Measurements from ENCODE around the gene CCNY. TPM values are rescaled to one million over a fixed set of nuclear protein-coding genes. Genes with fewer than 3 reads are reported as not detected.

The CCNY gene
- total RNA-seq, 1 experiment from 2014 or later = 62.2 TPM

GRCh38 chr10:35379226-35380137 is 43.2 kb downstream of the CCNY start:
- RAD21 ChIA-PET (ENCODE audit: low non-redundant PET in 1 of 2, low total read pairs in 2 of 2, uncharacterized antibody in 2 of 2, unreplicated experiment in 2 of 2) = no interaction called here
- intact Hi-C loops (cut with micrococcal nuclease) = no loop called here

GRCh38 chr10:35382096-35382495 is 45.8 kb downstream of the CCNY start:
- no peak overlapping the region for H3K4me3 ChIP-seq (replicated peaks in 1 of 2; ENCODE audit: low read depth in 1 of 2, low read length in 2 of 2)
- no peak overlapping the region for H3K27ac ChIP-seq (ENCODE audit: low read depth, low read length)
- ChIA-PET RAD21 (ENCODE audit: low non-redundant PET in 1 of 2, low total read pairs in 2 of 2, uncharacterized antibody in 2 of 2, unreplicated experiment in 2 of 2) (no interaction called here), POLR2A (no interaction called here), CTCF (no interaction called here)
- H3K4me1 ChIP-seq (ENCODE audit: control insufficient read depth in 1 of 2, insufficient read depth in 2 of 2, low read length in 2 of 2) = no peaks in the 10 kb centered on the region
- intact Hi-C loops (cut with micrococcal nuclease) = no loop called here
- no TSS peak for BruUV-seq (replicated peaks)
- H3K4me2 ChIP-seq (ENCODE audit: low read length) = no peak overlapping the region
- H4K20me1 ChIP-seq (ENCODE audit: insufficient read depth) = no peaks in the 10 kb centered on the region; the same call in 1 of the 2 replicates
- no peak overlapping the region for H3K9ac ChIP-seq (ENCODE audit: low read length)
- H3K9me2 ChIP-seq (ENCODE audit: insufficient read depth) = no peaks in the 10 kb centered on the region
- DNase-seq (ENCODE audit: low read depth, low spot score) (no peak), ATAC-seq (no peak)
- no peaks in the 10 kb centered on the region for H3K36me3 ChIP-seq (ENCODE audit: control insufficient read depth in 1 of 2, insufficient read depth in 2 of 2, low read length in 2 of 2)
- H3K27me3 ChIP-seq (ENCODE audit: insufficient read depth, low read length) = no peaks in the 10 kb centered on the region
- H3K9me3 ChIP-seq (ENCODE audit: control insufficient read depth in 1 of 2, insufficient read depth in 1 of 2, low read depth in 1 of 2, low read length in 2 of 2) = no peaks in the 10 kb centered on the region
- peaks cover 88% of the 10 kb centered on the region for H3K79me2 ChIP-seq (ENCODE audit: insufficient read depth, low read length)
- no peak overlapping the region for H2AFZ ChIP-seq (ENCODE audit: low read depth, low read length, poor library complexity, severe bottlenecking)
- TF ChIP-seq ATF3 (IDR thresholded peaks at IDR 0.05) (no peak), CEBPB (IDR thresholded peaks at IDR 0.05; ENCODE audit: low read depth) (no peak), ELF1 (IDR thresholded peaks at IDR 0.05; ENCODE audit: borderline replicate concordance, low read depth) (no peak), RAD21 (IDR thresholded peaks at IDR 0.05; ENCODE audit: low read depth) (no peak), YY1 (IDR thresholded peaks at IDR 0.05; ENCODE audit: extremely low read depth, insufficient replicate concordance, low read depth, low read length) (no peak), SP1 (IDR thresholded peaks at IDR 0.05; ENCODE audit: low read depth) (no peak), REST (IDR thresholded peaks at IDR 0.05; ENCODE audit: low read depth) (no peak), SRF (IDR thresholded peaks at IDR 0.05; ENCODE audit: low read depth) (no peak), CTCF (IDR thresholded peaks at IDR 0.05 in 2 of 3, conservative IDR thresholded peaks at IDR 0.05 in 1 of 3; ENCODE audit: borderline replicate concordance in 1 of 3, insufficient read depth in 1 of 3, low read depth in 2 of 3, low read length in 2 of 3) (no peak), JUND (IDR thresholded peaks at IDR 0.05) (no peak)

More at GRCh38 chr10:35379226-35380137, 43.2 kb downstream of the CCNY start:
- no peak overlapping the region for H3K4me3 ChIP-seq (replicated peaks in 1 of 2; ENCODE audit: low read depth in 1 of 2, low read length in 2 of 2)
- peaks cover 88% of the 10 kb centered on the region for H3K79me2 ChIP-seq (ENCODE audit: insufficient read depth, low read length)
- H3K36me3 ChIP-seq (ENCODE audit: control insufficient read depth in 1 of 2, insufficient read depth in 2 of 2, low read length in 2 of 2) = no peaks in the 10 kb centered on the region
- H3K9ac ChIP-seq (ENCODE audit: low read length) = no peak overlapping the region
- ChIA-PET CTCF (no interaction called here), POLR2A (interaction anchor here (0.5 kb wide), 1 partner anchor 24 kb away, joined by 3 read pairs; no protein-coding TSS in a partner anchor)
- no peaks in the 10 kb centered on the region for H3K9me2 ChIP-seq (ENCODE audit: insufficient read depth)
- H3K27ac ChIP-seq (ENCODE audit: low read depth, low read length) = no peak overlapping the region
- H3K27me3 ChIP-seq (ENCODE audit: insufficient read depth, low read length) = no peaks in the 10 kb centered on the region
- H4K20me1 ChIP-seq (ENCODE audit: insufficient read depth) = peaks cover 4% of the 10 kb centered on the region; the same call in 1 of the 2 replicates
- no peak overlapping the region for H2AFZ ChIP-seq (ENCODE audit: low read depth, low read length, poor library complexity, severe bottlenecking)
- TF ChIP-seq EGR1 (IDR thresholded peaks at IDR 0.05; ENCODE audit: low read depth) (no peak), EZH2phosphoT487 (IDR thresholded peaks at IDR 0.05; ENCODE audit: borderline replicate concordance) (no peak), YY1 (IDR thresholded peaks at IDR 0.05; ENCODE audit: extremely low read depth, insufficient replicate concordance, low read depth, low read length) (no peak), SRF (IDR thresholded peaks at IDR 0.05; ENCODE audit: low read depth) (no peak), TCF7L2 (IDR thresholded peaks at IDR 0.05; ENCODE audit: borderline replicate concordance, extremely low read depth, insufficient read depth, insufficient read length) (no peak), ELF1 (IDR thresholded peaks at IDR 0.05; ENCODE audit: borderline replicate concordance, low read depth) (no peak), EZH2 (IDR thresholded peaks at IDR 0.05) (no peak), POLR2AphosphoS5 (IDR thresholded peaks at IDR 0.05; ENCODE audit: low read depth, low read length) (no peak), ZFX (IDR thresholded peaks at IDR 0.05) (no peak), SIN3A (IDR thresholded peaks at IDR 0.05; ENCODE audit: low read depth) (no peak)
- no peaks in the 10 kb centered on the region for H3K9me3 ChIP-seq (ENCODE audit: control insufficient read depth in 1 of 2, insufficient read depth in 1 of 2, low read depth in 1 of 2, low read length in 2 of 2)
- no peaks in the 10 kb centered on the region for H3K4me1 ChIP-seq (ENCODE audit: control insufficient read depth in 1 of 2, insufficient read depth in 2 of 2, low read length in 2 of 2)
- ATAC-seq = no peak
- no peak for DNase-seq (ENCODE audit: low read depth, low spot score)
- no peak overlapping the region for H3K4me2 ChIP-seq (ENCODE audit: low read length)
- BruUV-seq (replicated peaks) = no TSS peak

Measured in HCT116 (cell line).